ENCODE data around the gene PIP5K1B. TPM values are rescaled to one million over a fixed set of nuclear protein-coding genes. Genes with fewer than 3 reads are reported as not detected.

PIP5K1B gene
- total RNA-seq, 1 experiment from 2014 or later: not detected

DNA sequence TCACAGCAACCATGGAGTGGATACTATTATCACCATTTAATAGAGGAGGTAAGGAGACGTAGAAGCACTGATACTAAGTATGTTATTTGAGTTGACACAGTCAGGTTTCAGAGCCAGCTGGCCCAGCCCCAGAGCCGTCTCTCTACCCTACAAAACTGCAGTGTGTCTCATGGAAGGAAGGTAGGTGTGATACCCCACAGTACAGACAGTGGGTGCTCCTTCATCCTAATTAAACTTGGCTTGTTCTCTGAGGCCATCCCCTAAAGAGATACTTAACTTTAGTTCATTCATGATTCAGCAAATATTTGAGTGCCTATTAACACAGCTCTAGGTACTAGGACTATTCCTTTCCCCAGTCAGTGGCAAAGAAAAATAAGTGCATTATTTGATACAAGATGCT is 22.6 kb downstream of the PIP5K1B start:
- H3K4me3 ChIP-seq (ENCODE audit: low read depth in 2 of 2, low read length in 2 of 2): no peak overlapping the region
- ChIA-PET POLR2A (no interaction called here), CTCF (no interaction called here)
- intact Hi-C loops (cut with micrococcal nuclease; ENCODE audit: unreplicated experiment) (no loop called here), in situ Hi-C loops (cut with HindIII; ENCODE audit: low pct_unique_long_range_greater_than_20kb, low sequenced_read_pairs) (no loop called here)
- H3K27ac ChIP-seq (ENCODE audit: low read length): no peak overlapping the region
- DNase-seq (ENCODE audit: low read depth, low spot score): no peak
- ATAC-seq: no peak
- no peaks in the 10 kb centered on the region for H3K36me3 ChIP-seq (ENCODE audit: control insufficient read depth, insufficient read depth, low read length)
- no peaks in the 10 kb centered on the region for H3K9me3 ChIP-seq (ENCODE audit: control insufficient read depth, insufficient read depth, low read depth, low read length)
- TF ChIP-seq, protein P1, sequence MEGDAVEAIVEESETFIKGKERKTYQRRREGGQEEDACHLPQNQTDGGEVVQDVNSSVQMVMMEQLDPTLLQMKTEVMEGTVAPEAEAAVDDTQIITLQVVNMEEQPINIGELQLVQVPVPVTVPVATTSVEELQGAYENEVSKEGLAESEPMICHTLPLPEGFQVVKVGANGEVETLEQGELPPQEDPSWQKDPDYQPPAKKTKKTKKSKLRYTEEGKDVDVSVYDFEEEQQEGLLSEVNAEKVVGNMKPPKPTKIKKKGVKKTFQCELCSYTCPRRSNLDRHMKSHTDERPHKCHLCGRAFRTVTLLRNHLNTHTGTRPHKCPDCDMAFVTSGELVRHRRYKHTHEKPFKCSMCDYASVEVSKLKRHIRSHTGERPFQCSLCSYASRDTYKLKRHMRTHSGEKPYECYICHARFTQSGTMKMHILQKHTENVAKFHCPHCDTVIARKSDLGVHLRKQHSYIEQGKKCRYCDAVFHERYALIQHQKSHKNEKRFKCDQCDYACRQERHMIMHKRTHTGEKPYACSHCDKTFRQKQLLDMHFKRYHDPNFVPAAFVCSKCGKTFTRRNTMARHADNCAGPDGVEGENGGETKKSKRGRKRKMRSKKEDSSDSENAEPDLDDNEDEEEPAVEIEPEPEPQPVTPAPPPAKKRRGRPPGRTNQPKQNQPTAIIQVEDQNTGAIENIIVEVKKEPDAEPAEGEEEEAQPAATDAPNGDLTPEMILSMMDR (IDR thresholded peaks at IDR 0.05): no peak
- TF ChIP-seq, protein P2, sequence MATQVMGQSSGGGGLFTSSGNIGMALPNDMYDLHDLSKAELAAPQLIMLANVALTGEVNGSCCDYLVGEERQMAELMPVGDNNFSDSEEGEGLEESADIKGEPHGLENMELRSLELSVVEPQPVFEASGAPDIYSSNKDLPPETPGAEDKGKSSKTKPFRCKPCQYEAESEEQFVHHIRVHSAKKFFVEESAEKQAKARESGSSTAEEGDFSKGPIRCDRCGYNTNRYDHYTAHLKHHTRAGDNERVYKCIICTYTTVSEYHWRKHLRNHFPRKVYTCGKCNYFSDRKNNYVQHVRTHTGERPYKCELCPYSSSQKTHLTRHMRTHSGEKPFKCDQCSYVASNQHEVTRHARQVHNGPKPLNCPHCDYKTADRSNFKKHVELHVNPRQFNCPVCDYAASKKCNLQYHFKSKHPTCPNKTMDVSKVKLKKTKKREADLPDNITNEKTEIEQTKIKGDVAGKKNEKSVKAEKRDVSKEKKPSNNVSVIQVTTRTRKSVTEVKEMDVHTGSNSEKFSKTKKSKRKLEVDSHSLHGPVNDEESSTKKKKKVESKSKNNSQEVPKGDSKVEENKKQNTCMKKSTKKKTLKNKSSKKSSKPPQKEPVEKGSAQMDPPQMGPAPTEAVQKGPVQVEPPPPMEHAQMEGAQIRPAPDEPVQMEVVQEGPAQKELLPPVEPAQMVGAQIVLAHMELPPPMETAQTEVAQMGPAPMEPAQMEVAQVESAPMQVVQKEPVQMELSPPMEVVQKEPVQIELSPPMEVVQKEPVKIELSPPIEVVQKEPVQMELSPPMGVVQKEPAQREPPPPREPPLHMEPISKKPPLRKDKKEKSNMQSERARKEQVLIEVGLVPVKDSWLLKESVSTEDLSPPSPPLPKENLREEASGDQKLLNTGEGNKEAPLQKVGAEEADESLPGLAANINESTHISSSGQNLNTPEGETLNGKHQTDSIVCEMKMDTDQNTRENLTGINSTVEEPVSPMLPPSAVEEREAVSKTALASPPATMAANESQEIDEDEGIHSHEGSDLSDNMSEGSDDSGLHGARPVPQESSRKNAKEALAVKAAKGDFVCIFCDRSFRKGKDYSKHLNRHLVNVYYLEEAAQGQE (IDR thresholded peaks at IDR 0.05; ENCODE audit: insufficient read depth in 1 of 2, low read depth in 2 of 2, low read length in 1 of 2): no peak
- no peak for TF ChIP-seq TCF7L2 (IDR thresholded peaks at IDR 0.05; ENCODE audit: low read depth, low read length)
- no peak for TF ChIP-seq POLR2AphosphoS5 (IDR thresholded peaks at IDR 0.05; ENCODE audit: low read depth, low read length)
- TF ChIP-seq SIN3A (IDR thresholded peaks at IDR 0.05; ENCODE audit: borderline replicate concordance, insufficient read depth, low read depth, low read length): no peak
- no peaks in the 10 kb centered on the region; the same call in 1 of the 2 replicates for H3K27me3 ChIP-seq (ENCODE audit: control insufficient read depth, insufficient read depth, low read length)
- no TSS peak for BruUV-seq (replicated peaks)
- no peaks in the 10 kb centered on the region for H3K4me1 ChIP-seq (ENCODE audit: control insufficient read depth, insufficient read depth, low read length)

DNA sequence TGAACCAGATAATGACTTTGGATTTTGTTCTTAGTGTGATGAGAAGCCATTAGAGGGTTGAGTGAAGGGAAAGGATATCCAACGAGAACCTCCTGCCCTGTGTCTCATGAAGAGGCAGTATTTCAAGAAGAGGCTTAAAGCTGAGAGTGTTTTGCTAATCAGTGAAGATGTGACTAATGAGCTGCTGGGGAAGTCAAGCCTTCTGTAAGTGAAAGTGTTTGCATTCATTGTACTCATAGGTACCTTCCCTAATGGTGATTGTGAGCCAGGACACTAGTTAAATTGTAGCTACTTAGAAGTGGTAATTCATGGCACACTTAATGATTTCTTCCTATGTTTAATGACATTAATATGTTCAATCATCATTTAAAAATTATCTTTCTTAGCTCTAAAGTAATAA is 23.7 kb downstream of the PIP5K1B start:
- DNase-seq (ENCODE audit: low read depth, low spot score) (no peak), ATAC-seq (no peak)
- in situ Hi-C loops (cut with HindIII; ENCODE audit: low pct_unique_long_range_greater_than_20kb, low sequenced_read_pairs): no loop called here
- H3K9me3 ChIP-seq (ENCODE audit: control insufficient read depth, insufficient read depth, low read depth, low read length): no peaks in the 10 kb centered on the region
- no TSS peak for BruUV-seq (replicated peaks)
- no peaks in the 10 kb centered on the region for H3K36me3 ChIP-seq (ENCODE audit: control insufficient read depth, insufficient read depth, low read length)
- H3K27me3 ChIP-seq (ENCODE audit: control insufficient read depth, insufficient read depth, low read length): no peaks in the 10 kb centered on the region; the same call in 1 of the 2 replicates
- intact Hi-C loops (cut with micrococcal nuclease; ENCODE audit: unreplicated experiment): no loop called here
- ChIA-PET CTCF (no interaction called here), POLR2A (no interaction called here)
- no peak overlapping the region for H3K4me3 ChIP-seq (ENCODE audit: low read depth in 2 of 2, low read length in 2 of 2)
- no peak for TF ChIP-seq TCF7L2 (IDR thresholded peaks at IDR 0.05; ENCODE audit: low read depth, low read length)
- TF ChIP-seq, protein P1 (IDR thresholded peaks at IDR 0.05): no peak
- no peak overlapping the region for H3K27ac ChIP-seq (ENCODE audit: low read length)
- no peaks in the 10 kb centered on the region for H3K4me1 ChIP-seq (ENCODE audit: control insufficient read depth, insufficient read depth, low read length)
